HS-27A (cell line): ENCODE results near the gene IL12A.

Experiments used
- DNase-seq: peaks from one replicate; pipeline ENCODE4 v3.0.0-alpha.2; 2012; ENCODE audit warnings: low read depth, missing footprints

IL12A gene

GRCh38 chr3:159989973-159990846, 1.6 kb downstream of the IL12A start:
- DNase-seq: no peak

- no peak for DNase-seq
Measured at GRCh38 chr3:159991591-159991990, 3.0 kb downstream of the IL12A start.

GRCh38 chr3:159992589-159992988, 4.0 kb downstream of the IL12A start:
- DNase-seq: no peak

GRCh38 chr3:159994182-159994581, 5.5 kb downstream of the IL12A start:
- no peak for DNase-seq

DNA sequence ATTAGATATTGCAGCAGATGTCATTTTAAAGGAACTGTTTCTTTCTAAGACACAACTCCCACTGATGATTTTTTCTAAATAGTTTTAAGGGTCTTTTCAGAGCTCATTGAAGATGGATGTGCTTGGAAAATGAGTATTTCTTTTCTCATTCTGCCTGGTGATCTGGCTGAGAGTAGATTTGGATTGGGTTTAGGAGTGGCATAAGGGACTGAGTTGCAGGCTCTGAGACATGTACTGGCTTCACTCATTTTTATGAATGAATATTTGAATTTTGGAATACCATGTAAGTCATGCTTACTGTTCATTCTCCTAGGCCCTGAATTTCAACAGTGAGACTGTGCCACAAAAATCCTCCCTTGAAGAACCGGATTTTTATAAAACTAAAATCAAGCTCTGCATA, 6.5 kb downstream of the IL12A start:
- no peak for DNase-seq

DNA sequence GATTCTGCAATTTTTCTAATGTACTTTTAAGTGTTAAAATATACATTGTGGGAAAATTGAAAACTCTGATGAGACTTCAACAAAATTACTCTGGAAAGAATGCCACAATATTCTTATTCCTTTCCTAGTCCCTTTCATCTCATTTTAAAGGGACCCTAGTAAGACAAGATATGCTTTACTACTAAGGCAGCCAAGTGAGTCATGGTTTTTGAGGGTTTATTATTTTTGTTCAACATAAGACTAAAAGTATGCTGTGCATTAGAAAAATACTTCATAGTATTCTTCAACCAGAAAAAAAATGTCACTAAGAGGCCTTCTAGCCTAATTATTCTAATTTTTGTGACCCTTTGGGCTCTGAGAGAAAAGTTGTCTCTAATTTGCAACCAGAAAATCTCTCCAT, 7.4 kb downstream of the IL12A start:
- DNase-seq: no peak

- DNase-seq: no peak
Measured at GRCh38 chr3:159996959-159997358, 8.3 kb downstream of the IL12A start.

- no peak for DNase-seq
Measured at GRCh38 chr3:160001148-160001760, 12.6 kb downstream of the IL12A start.

GRCh38 chr3:160001850-160002623, 13.4 kb downstream of the IL12A start:
- no peak for DNase-seq

GRCh38 chr3:160003520-160004128, 15.0 kb downstream of the IL12A start:
- DNase-seq: no peak

GRCh38 chr3:160005004-160005403, 16.4 kb downstream of the IL12A start:
- DNase-seq: no peak

DNA sequence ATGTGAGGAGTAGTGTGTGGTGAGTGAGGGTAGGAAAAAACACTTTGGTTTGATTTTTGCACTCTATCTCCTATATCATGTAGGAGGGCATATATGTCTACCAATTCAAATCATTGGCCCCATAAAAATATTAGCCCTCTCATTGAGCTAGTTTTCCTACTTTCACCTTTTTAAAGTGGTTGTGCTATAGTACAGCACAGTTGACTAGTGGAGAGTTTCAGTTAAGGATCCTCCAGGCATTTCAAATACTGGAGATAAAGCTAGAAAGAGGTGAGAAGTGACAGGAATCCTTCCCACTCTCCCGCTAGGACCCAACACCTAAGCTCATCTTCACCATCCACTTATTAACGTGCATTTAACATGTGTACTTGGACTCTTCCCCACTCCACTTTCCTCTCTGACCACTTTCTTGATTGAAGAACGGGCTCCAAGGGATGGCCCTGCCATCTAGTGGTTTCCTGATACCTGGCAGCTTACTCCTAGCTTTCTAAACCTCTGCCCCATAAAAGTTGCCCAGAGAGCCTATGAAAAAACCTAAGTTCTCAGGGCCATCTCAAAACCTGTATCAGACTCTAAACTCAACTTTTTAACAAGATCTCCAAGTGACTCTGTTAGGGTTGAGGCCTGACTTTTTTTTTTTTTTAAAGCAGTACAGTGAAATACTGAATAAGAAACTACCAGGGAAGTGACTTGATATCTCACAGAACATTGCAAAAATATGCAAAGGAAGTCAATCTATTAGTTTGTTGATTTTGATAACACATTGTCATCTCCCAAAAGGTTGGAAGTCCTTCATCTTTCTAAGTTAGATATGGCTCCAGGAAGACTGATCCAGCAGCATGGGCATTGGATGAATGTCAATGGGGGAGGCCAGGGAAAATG, 17.9 kb downstream of the IL12A start:
- peak; percentile 59 for DNase-seq

- DNase-seq: no peak
Measured at GRCh38 chr3:160008961-160009360, 20.3 kb downstream of the IL12A start.

DNA sequence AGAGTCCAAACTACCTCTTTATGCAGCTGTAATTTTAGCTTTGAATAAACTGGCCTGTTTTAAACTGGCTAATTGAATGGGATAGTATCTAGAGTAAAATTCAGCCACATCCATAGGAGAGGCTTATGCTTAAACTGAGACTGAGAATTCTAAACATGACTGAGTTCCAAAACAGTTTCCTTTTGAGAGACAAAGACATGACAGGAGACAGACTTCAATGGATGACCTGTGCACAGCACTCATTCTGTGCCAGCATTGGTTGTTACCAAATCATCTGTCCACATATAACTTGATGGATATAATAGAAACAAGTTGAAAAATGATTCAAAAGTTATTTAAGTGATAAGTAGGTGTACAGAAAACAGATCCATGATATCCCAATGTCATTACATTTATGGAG, 20.9 kb downstream of the IL12A start:
- DNase-seq: no peak

DNA sequence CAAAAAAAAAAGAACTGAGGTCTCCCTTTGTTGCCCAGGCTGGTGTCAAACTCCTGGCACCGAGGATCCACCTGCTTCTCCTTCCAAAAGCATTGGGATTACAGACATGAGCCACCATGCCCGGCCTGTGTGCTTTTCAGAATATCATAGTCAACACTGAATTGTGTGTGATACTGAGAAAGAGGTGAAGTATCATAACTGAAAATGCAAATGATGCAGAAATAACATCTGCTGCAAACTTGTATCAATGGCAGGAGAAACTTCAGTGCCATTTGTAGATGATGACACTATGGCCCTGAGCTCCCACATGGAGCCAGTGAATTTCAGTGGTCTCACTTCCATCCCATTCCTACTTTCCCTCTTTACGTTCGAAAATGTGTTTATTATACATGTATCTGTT, 21.9 kb downstream of the IL12A start:
- no peak for DNase-seq

DNA sequence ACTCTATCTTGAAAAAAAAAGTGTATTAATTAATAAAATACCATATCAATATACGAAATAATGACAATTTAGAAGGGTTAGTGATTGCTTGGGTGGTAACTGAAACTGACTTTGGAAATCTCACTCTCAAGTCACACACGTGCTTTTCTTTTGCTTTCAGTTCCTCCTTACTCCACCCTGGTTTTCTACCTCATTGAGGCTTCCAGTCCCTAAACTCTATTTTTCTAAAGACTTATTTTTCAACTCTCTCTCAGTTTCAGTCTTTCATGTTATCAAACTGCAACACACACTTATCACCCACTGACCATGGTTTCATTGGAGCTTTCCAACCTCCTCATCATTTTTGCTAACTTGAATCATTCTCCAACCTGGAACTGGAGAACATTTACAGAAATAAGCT, 23.5 kb downstream of the IL12A start:
- no peak for DNase-seq

GRCh38 chr3:160016972-160017371, 28.3 kb downstream of the IL12A start:
- DNase-seq: no peak

DNA sequence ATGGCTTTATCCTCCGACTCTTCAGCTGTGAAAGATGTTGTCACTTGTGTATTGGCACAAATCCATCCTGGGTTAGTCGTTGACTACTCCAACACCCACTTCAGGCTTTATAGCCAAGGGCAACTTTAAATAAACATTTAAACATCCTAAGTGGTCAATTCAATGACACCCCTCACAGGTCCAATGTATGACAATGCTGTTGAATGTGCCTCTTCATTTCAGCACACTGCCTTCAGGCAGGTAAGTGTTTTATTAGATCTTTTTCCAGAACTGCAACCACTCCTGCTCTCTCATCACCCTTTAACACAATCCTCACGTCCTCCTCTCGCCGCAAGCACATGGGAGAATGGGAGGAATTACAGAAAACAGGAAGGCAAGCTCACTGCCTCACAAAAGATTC, 30.3 kb downstream of the IL12A start:
- no peak for DNase-seq

- no peak for DNase-seq
Measured at GRCh38 chr3:160020057-160020711, 31.5 kb downstream of the IL12A start.

- no peak for DNase-seq
Measured at GRCh38 chr3:160022068-160022467, 33.4 kb downstream of the IL12A start.

- DNase-seq: no peak
Measured at GRCh38 chr3:160023476-160023875, 34.8 kb downstream of the IL12A start.
